SW480 (cell line): ENCODE results near the gene NRN1.
A peak's percentile ranks its signal among the peaks of the same experiment; 100 is the strongest.
"Not testable (repeated sequence)": the region's sequence is repeated elsewhere in the genome, so short reads cannot be mapped to it uniquely, and the experiment has no call there.

ENCODE experiments used
- DNase-seq: peaks from one replicate; pipeline ENCODE4 v3.0.0-alpha.2; 2016; ENCODE audit warnings: low spot score

The NRN1 gene, protein sequence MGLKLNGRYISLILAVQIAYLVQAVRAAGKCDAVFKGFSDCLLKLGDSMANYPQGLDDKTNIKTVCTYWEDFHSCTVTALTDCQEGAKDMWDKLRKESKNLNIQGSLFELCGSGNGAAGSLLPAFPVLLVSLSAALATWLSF

GRCh38 chr6:6006428-6007365, at the start of gene NRN1:
NRN1 (minus strand) TSS chr6:6006925; CDS start chr6:6006749, 176 bp downstream.
- DNase-seq, result no peak

DNA sequence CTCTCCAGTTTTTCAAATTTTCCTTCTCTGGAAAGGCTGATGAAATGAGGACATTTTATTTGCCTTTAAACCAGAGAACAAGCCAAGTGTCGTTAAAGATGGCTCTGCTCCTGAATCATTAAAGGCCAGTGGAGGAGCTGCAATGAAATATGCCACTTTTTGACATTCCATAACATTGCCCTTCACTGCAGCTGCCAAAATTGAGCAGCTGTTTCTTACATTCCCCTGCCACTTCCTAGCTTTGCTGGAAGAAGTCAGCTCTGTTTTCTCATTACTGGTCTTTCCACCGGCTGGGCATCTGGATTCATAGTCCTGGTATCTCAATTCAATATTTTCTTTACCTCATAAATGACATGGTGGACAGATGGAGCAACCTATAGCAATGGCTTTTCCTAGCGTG, 45.5 kb upstream of the NRN1 start:
- DNase-seq, result no peak

GRCh38 chr6:6046716-6047115, 40.0 kb upstream of the NRN1 start:
- no peak for DNase-seq

GRCh38 chr6:6039946-6040509, 33.3 kb upstream of the NRN1 start:
- no peak for DNase-seq

GRCh38 chr6:6037179-6037578, 30.5 kb upstream of the NRN1 start:
- no peak for DNase-seq

DNA sequence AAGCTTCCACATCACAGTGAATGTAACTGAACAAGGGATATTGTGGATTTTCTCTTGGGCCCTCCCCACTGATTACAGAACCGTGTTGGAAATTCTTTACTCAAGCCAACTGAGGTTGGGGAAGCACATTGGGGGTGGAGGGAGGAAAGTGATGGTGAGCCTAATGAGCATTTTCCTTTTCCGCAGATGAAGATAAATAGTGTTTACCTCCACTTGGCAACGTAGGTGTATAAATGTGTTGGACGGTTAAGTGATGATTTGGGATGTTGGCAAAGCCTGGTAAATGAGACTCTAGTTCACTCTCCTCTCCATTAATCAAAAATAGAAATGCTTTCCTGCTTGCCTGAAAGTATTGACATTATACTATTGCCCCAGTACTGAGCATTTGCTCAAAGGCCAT, 27.1 kb upstream of the NRN1 start:
- DNase-seq, result no peak

DNA sequence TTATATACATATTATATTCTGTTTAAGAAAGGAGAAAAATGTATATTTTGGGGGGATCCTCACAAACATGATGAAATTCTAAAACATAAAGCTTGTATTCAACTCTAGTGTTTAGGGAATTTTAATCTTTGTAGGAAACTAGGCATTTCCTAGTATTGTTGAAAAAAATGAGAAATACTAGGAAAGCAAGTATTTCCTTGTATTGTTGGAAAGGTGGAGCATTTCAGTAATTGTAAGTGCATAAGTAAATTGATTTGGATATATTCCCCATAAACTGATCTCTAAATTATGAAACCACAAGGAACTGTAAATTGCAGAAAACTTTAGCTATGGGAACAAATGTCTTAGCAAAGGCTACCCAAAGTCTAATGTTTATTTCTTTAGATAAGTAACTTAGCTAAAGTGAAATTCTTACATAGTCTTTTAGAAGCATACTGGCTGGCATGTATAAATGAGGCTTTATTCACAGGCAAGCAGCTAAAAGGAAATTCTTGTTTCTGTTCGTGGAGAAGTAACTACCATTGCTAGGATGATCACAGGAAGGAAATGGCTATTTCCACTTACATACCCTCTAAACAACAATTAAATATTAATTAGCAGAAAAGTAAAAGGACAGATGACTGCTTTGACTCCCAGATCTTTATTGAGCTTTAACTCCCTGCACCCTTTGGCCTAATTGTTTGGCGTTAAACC, 19.9 kb upstream of the NRN1 start:
- DNase-seq, result no peak

- DNase-seq, result no peak
Measured at GRCh38 chr6:6025736-6026135, 19.0 kb upstream of the NRN1 start.

GRCh38 chr6:6024220-6024619, 17.5 kb upstream of the NRN1 start:
- no peak for DNase-seq

DNA sequence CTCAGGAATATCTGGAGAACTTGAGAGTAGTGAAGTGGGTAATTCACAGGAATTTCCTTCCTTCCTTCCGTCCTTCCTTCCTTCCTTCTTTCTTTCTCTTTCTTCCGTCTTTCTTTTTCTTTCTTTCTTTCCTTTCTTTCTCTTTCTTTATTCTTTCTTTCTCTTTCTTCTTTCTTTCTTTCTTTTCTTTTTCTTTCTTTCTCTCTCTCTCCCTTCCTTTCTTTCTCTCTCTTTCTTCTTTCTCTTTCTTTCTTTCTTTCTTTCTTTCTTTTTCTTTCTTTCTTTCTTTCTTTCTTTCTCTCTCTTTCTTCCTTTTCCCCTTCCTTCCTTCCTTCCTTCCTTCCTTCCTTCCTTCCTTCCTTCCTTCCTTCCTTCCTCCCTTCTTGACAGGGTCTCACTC, 16.1 kb upstream of the NRN1 start:
- not testable (repeated sequence) for DNase-seq

- peak; percentile 69 for DNase-seq
Measured at GRCh38 chr6:6008648-6009421, 2.1 kb upstream of the NRN1 start.

- no peak for DNase-seq
Measured at GRCh38 chr6:6008089-6008647, 1.4 kb upstream of the NRN1 start.

- peak; percentile 52 for DNase-seq
Measured at GRCh38 chr6:6007366-6008088, 802 bp upstream of the NRN1 start.

GRCh38 chr6:6006006-6006427, 708 bp downstream of the NRN1 start:
- DNase-seq, result no peak

DNA sequence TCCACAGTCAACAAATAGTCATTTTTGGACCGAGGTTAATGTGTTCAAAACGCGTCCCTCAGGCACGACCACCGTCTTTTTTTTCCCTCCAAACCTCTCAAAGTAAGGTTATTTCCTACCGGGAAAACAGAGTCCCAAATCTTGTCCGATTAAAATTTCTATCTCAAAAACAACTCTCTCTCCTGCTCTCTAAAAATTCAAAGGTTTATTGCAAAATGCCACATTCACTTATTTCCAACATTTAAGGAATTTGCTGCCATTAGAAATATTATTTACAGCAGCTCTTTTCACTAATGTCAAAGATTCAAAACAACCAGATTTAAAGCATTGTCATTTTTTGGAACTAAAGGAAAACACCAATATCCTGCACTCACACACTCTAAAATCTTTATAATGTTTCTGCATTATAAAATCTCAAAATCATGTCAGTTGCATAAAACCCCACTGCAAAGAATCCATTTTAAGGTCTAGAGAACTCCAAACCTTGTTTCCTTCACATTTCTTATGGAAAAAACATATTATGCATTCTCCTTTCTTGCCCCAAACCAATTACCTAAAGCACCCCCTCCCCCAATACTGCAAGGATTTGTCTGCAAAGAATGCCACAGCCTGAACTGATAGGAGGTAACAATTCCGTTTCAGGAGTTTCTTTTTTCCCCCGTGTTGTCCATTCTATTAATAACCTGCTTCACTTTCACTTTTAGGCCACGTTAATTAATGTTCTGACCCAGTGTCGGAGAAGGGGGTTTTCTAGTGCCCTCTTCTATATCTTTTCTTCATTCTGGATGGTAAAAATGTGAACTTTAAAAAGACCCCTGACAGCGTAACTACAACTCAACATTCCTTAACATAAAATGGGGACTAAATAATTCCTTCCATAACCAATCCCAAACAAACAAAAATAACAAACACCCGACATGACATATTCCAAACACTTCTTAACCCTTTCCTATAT, 1.4 kb downstream of the NRN1 start:
- DNase-seq, result no peak

GRCh38 chr6:6004390-6004995, 2.2 kb downstream of the NRN1 start:
- no peak for DNase-seq

DNA sequence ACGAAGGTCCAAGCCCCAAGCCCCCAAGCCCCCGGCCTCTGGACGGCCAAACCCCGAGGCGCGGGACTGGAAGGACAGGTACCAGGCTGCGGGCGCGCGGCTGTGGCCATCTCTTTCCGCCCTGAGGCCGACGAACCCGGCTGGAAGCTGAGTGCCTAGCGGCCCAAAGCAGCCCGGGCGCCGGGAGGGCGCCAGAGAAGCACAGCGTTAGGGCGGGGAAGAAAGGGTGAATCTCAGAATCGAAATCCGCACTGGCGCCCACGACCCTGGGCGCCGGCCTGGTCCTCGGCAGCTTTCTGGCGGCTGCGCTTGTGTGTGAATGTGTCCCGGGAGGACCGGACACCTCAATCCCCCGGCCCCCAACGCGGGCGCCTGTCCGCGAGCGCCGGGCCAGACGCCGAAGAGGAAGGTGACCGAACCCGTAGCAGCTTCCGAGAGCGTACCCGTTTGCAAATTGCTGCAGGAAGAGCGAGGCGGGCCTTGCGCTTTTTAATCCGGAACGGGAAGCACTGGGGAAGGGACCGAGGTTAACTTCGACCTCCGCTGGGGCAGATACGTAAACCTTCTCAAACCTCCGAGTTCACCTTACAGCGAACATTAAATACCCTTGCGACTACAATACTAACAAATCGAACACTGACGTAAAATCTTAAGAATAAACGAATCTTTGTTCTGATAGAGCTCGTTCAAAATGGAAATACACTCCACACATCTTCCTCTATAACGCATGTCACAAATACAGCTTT, 2.9 kb downstream of the NRN1 start:
- DNase-seq, result no peak

GRCh38 chr6:6002848-6003620, 3.7 kb downstream of the NRN1 start:
- no peak for DNase-seq
